Hair follicular keratinocyte (primary cell): ENCODE data around the gene SLC25A25. TPM values are rescaled to one million over a fixed set of nuclear protein-coding genes. Genes with fewer than 3 reads are reported as not detected.

Experiments
- total RNA-seq: library from RNA; depleted of rRNA; stranded (reverse); fragments of >200 nt; gene quantifications from 2 replicates; pipeline ENCODE4 v1.2.3, GENCODE V29; 2015

Gene SLC25A25
- total RNA-seq: 7.3 and 8.0 TPM in 2 replicates

GRCh38 chr9:128067645-128068385 lies at the start of gene SLC25A25:
Gene SLC25A25 (plus strand): TSS chr9:128068232. CDS start chr9:128068320, 88 bp downstream.

GRCh38 chr9:128066713-128067644 lies 1.1 kb upstream of the SLC25A25 start, which contains the start of gene NAIF1:
Gene NAIF1 (minus strand): TSS chr9:128067320. CDS start chr9:128067101, 219 bp downstream.

GRCh38 chr9:128127568-128127989 lies 59.5 kb downstream of the SLC25A25 start, which contains the start of gene PTGES2:
Gene PTGES2 (minus strand): TSS chr9:128127729. CDS start chr9:128127717, 12 bp downstream.

DNA sequence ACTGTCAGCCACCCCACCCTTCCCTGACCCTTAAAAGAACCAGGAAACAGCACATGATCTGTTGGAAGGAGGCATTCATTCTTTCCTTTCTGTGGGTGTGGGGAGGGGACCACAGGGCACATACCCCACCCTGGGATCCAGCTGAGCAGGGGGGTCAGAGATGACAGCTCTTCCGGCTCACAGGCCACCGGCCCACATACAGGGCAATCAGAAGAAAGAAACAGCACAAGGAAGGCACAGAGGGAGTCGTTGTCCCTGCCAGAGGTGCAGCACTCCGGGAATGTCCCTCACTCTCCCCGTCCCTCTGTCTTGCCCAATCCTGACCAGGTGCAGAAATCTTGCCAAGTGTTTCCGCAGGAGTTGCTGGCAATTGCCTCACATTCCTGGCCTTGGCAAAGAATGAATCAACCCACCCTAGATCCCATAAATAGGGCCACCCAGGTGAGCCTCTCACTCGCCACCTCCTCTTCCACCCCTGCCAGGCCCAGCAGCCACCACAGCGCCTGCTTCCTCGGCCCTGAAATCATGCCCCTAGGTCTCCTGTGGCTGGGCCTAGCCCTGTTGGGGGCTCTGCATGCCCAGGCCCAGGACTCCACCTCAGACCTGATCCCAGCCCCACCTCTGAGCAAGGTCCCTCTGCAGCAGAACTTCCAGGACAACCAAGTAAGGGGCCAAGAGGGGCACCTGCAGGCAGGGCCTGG lies 81.1 kb downstream of the SLC25A25 start, which contains the start of gene LCN2:
Gene LCN2 (plus strand): TSS at position 453 of the 701 bp plus-strand sequence. CDS start 73 bp downstream, at position 526.

Other genes starting within 250 kb of the SLC25A25 start
- gene ENG, start 213.6 kb upstream of the SLC25A25 start, total RNA-seq: 6.2 and 9.6 TPM in 2 replicates
- 34.4 and 45.3 TPM in 2 replicates for gene AK1, start 190.6 kb upstream of the SLC25A25 start, total RNA-seq
- 25.8 and 35.7 TPM in 2 replicates for gene ST6GALNAC6, start 168.6 kb upstream of the SLC25A25 start, total RNA-seq
- 36.4 and 42.8 TPM in 2 replicates for gene ST6GALNAC4, start 151.2 kb upstream of the SLC25A25 start, total RNA-seq
- 10.2 and 21.9 TPM in 2 replicates for gene PIP5KL1, start 137.5 kb upstream of the SLC25A25 start, total RNA-seq
- gene DPM2, start 130.4 kb upstream of the SLC25A25 start, total RNA-seq: 13.4 and 20.5 TPM in 2 replicates
- 2.6 and 2.7 TPM in 2 replicates for gene EEIG1, start 87.2 kb upstream of the SLC25A25 start, total RNA-seq
- 6.4 and 8.1 TPM in 2 replicates for gene NAIF1, start 912 bp upstream of the SLC25A25 start, total RNA-seq
- gene PTGES2, start 59.5 kb downstream of the SLC25A25 start, total RNA-seq: 60.0 and 75.4 TPM in 2 replicates
- gene LCN2, start 81.2 kb downstream of the SLC25A25 start, total RNA-seq: 8.8 and 22.4 TPM in 2 replicates
- 223 and 319 TPM in 2 replicates for gene BBLN, start 92.0 kb downstream of the SLC25A25 start, total RNA-seq
- gene CIZ1, start 123.3 kb downstream of the SLC25A25 start, total RNA-seq: 48.4 and 49.0 TPM in 2 replicates
- gene DNM1, start 135.1 kb downstream of the SLC25A25 start, total RNA-seq: 0.16 and 0.27 TPM in 2 replicates
- 59.2 and 71.3 TPM in 2 replicates for gene GOLGA2, start 207.8 kb downstream of the SLC25A25 start, total RNA-seq
- gene SWI5, start 208.0 kb downstream of the SLC25A25 start, total RNA-seq: 27.8 and 38.7 TPM in 2 replicates